Measurements from ENCODE around the gene EFHD2. TPM values are rescaled to one million over a fixed set of nuclear protein-coding genes. Genes with fewer than 3 reads are reported as not detected.
"Not testable (repeated sequence)": the region's sequence is repeated elsewhere in the genome, so short reads cannot be mapped to it uniquely, and the experiment has no call there.

The EFHD2 gene
- total RNA-seq, 4 donors from 2014 or later, result 30.3 to 57.4 (median 55.2) TPM

GRCh38 chr1:15454256-15454655, 44.6 kb downstream of the EFHD2 start:
- Histone ChIP-seq H3K9me3 (peaks cover 0 to 3% (median 0%) of the 10 kb centered on the region in 4 donors), H3K4me1 (peaks cover 0 to 12% (median 6%) of the 10 kb centered on the region in 4 donors), H3K36me3 (no peaks in the 10 kb centered on the region), H3K27me3 (no peaks in the 10 kb centered on the region), H3K27ac (replicated peaks in 1 of 4) (peak overlapping the region in 2 of 4 donors; percentile 2 to 57), H3K4me3 (no peak overlapping the region)
- intact Hi-C loops (cut with DNase I), result no loop called here
- 59% methylated on average over 3 of the region's 3 CpGs for WGBS
- TF ChIP-seq POLR2A (IDR thresholded peaks at IDR 0.05; ENCODE audit: low read depth) (no peak), CTCF (IDR thresholded peaks at IDR 0.05) (no peak), POLR2AphosphoS5 (IDR thresholded peaks at IDR 0.05) (no peak), EP300 (IDR thresholded peaks at IDR 0.05) (no peak)
- DNase-seq (ENCODE audit: extremely low spot score), result no peak

DNA sequence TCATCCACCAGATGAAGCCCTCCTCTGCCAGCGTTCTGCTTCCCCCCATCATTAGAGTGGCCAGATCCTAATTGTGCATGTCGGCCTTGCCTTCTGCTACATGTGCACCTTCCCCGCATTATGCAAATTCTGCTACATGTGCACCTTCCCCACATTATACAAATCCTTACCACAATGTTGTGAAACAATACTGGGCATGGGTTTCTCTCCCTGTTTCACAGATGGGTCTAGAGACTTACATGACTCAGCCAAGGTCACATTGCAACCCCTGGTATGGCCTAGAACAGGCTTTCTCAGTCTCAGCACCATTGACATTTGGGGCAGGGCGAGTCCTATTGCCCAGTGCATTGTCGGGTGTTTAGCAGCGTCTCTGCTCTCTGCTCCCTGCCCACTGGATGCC, 45.8 kb downstream of the EFHD2 start:
- Histone ChIP-seq H3K9me3 (peaks cover 0 to 3% (median 0%) of the 10 kb centered on the region in 4 donors), H3K36me3 (no peaks in the 10 kb centered on the region), H3K27me3 (no peaks in the 10 kb centered on the region), H3K4me1 (peaks cover 0 to 21% (median 17%) of the 10 kb centered on the region in 4 donors), H3K4me3 (no peak overlapping the region), H3K27ac (replicated peaks in 1 of 4) (no peak overlapping the region)
- 96% methylated on average over 6 of the region's 6 CpGs for WGBS
- no peak for TF ChIP-seq EP300 (IDR thresholded peaks at IDR 0.05)
- TF ChIP-seq POLR2A (IDR thresholded peaks at IDR 0.05; ENCODE audit: low read depth), result no peak
- TF ChIP-seq POLR2AphosphoS5 (IDR thresholded peaks at IDR 0.05), result no peak
- no peak for TF ChIP-seq CTCF (IDR thresholded peaks at IDR 0.05)
- no peak for DNase-seq (ENCODE audit: extremely low spot score)
- intact Hi-C loops (cut with DNase I), result no loop called here

DNA sequence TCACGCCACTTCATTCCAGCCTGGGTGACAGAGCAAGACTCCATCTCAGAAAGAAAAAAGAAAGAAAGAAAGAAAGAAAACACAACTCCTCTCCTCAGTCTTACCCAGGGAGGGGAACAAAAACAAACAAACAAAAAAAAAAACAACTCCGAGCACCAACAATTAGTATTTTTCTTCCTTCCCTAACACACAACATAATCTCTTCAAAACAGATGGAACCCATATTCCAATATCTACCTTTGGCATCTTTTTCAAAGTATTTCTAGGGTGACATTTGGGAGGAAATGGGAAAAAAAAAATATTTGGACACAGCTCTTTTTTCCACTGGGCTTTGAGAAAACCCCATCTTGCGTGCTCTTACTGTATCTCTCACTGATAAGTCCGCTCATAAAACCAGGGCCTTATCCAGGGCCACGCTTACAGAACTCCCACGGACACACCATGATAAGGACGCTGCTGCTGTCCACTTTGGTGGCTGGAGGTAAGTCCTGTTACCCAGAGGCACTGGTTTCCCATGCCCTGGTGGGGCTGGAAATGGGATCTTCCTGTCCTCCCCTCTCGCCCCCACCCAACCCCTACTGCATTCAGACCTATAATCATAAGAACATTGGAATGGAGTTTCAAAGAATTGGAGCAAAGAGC, 46.7 kb downstream of the EFHD2 start, which contains the start of gene CELA2A:
TSS of gene CELA2A (plus strand) at position 420 of the 642 bp plus-strand sequence. CDS start at position 442, 22 bp downstream.
- TF ChIP-seq EP300 (IDR thresholded peaks at IDR 0.05) (no peak), POLR2A (IDR thresholded peaks at IDR 0.05; ENCODE audit: low read depth) (no peak), CTCF (IDR thresholded peaks at IDR 0.05) (no peak), POLR2AphosphoS5 (IDR thresholded peaks at IDR 0.05) (no peak)
- no peak for DNase-seq (ENCODE audit: extremely low spot score)
- Histone ChIP-seq H3K9me3 (no peaks in the 10 kb centered on the region), H3K27ac (replicated peaks in 1 of 4) (no peak within 1 kb of the TSS), H3K36me3 (no peaks in the 10 kb centered on the region), H3K4me3 (no peak within 1 kb of the TSS), H3K4me1 (peaks cover 0 to 21% (median 17%) of the 10 kb centered on the region in 4 donors), H3K27me3 (no peaks in the 10 kb centered on the region)
- intact Hi-C loops (cut with DNase I), result no loop called here
- WGBS, result 92% methylated on average over 8 of the region's 8 CpGs

DNA sequence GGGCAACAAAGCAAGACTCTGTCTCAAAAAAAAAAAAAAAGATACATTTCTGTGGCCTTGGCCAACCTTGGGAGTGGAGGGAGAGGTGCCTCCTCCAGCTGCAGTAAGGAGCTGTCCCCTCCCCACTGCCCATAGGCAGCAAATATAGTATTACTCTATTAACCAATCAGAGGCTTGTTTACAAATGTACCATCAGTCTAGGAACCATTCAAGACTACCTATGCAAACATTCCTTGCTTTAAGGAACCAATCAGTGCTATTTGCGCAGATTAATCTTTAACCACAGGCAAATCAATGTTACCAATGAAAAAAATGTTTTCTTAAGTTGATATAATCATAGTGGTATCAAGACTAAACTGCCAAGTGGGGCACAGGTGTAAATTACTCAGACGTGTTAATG, 47.9 kb downstream of the EFHD2 start:
- intact Hi-C loops (cut with DNase I), result no loop called here

DNA sequence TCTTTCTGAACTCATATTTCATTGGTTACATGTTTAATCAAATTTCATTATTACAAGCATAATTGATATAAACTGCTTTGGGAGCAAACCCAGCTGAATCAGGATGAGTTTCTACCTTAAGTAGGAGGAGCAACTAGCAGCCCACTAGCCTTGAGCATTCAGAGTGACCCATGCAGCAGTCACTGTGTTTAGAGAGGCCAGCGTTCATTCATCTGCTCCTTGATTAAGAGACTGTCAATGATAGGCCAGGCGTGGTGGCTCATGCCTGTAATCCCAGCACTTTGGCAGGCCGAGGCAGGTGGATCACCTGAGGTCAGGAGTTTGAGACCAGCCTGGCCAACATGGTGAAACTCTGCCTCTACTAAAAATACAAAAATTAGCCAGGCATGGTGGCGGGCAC, 48.7 kb downstream of the EFHD2 start:
- H3K4me3 ChIP-seq; H3K36me3 ChIP-seq; H3K9me3 ChIP-seq; intact Hi-C loops (cut with DNase I); H3K27me3 ChIP-seq; DNase-seq (ENCODE audit: extremely low spot score); H3K27ac ChIP-seq (replicated peaks in 1 of 4): not testable (repeated sequence)
- H3K4me1 ChIP-seq, result peaks cover 0 to 18% (median 16%) of the 10 kb centered on the region in 4 donors
- WGBS, result 79% methylated on average over 4 of the region's 4 CpGs

More for the DNA sequence above, 47.9 kb downstream of the EFHD2 start:
- no peak for TF ChIP-seq POLR2AphosphoS5 (IDR thresholded peaks at IDR 0.05)
- no peak for TF ChIP-seq EP300 (IDR thresholded peaks at IDR 0.05)
- no peak for TF ChIP-seq POLR2A (IDR thresholded peaks at IDR 0.05; ENCODE audit: low read depth)
- TF ChIP-seq CTCF (IDR thresholded peaks at IDR 0.05), result no peak
- Histone ChIP-seq H3K27ac (replicated peaks in 1 of 4) (no peak overlapping the region), H3K36me3 (no peaks in the 10 kb centered on the region), H3K4me1 (peaks cover 0 to 21% (median 17%) of the 10 kb centered on the region in 4 donors), H3K27me3 (no peaks in the 10 kb centered on the region), H3K4me3 (no peak overlapping the region), H3K9me3 (no peaks in the 10 kb centered on the region)
- WGBS, result 82% methylated on average over 2 of the region's 2 CpGs
- no peak for DNase-seq (ENCODE audit: extremely low spot score)

Data from esophagus muscularis mucosa (tissue), 4 donors.